Effector memory CD4-positive, alpha-beta T cell (primary cell): ENCODE data around the gene UBR4.

Experiments used
- DNase-seq, 3 donors: peaks; one replicate each; pipeline ENCODE4 v3.0.0-alpha.2; 2020
- H3K27ac ChIP-seq: 2 replicates; pipeline ENCODE4 v1.7.0; 2013; ENCODE audit warnings: mild to moderate bottlenecking, low read length, moderate library complexity; ENCODE audit not compliant: insufficient read depth, poor library complexity, severe bottlenecking
- H3K27me3 ChIP-seq: replicated peaks from 2 replicates; pipeline ENCODE4 v1.7.0; 2013; ENCODE audit warnings: mild to moderate bottlenecking, low read length; ENCODE audit not compliant: insufficient read depth, control insufficient read depth, poor library complexity, severe bottlenecking
- H3K36me3 ChIP-seq: 2 replicates; pipeline ENCODE4 v1.7.0; 2013; ENCODE audit warnings: mild to moderate bottlenecking, low read length, moderate library complexity; ENCODE audit not compliant: control insufficient read depth, insufficient read depth
- H3K4me1 ChIP-seq: 2 replicates; pipeline ENCODE4 v1.7.0; 2013; ENCODE audit warnings: low read length, mild to moderate bottlenecking; ENCODE audit not compliant: control insufficient read depth, insufficient read depth, poor library complexity, severe bottlenecking
- H3K4me3 ChIP-seq: 2 replicates; pipeline ENCODE4 v1.7.0; 2013; ENCODE audit warnings: low read length, low read depth, mild to moderate bottlenecking; ENCODE audit not compliant: insufficient read depth, poor library complexity, severe bottlenecking
- H3K9me3 ChIP-seq: 2 replicates; pipeline ENCODE4 v1.7.0; 2013; ENCODE audit warnings: mild to moderate bottlenecking, low read length, moderate library complexity; ENCODE audit not compliant: control insufficient read depth

Gene UBR4

DNA sequence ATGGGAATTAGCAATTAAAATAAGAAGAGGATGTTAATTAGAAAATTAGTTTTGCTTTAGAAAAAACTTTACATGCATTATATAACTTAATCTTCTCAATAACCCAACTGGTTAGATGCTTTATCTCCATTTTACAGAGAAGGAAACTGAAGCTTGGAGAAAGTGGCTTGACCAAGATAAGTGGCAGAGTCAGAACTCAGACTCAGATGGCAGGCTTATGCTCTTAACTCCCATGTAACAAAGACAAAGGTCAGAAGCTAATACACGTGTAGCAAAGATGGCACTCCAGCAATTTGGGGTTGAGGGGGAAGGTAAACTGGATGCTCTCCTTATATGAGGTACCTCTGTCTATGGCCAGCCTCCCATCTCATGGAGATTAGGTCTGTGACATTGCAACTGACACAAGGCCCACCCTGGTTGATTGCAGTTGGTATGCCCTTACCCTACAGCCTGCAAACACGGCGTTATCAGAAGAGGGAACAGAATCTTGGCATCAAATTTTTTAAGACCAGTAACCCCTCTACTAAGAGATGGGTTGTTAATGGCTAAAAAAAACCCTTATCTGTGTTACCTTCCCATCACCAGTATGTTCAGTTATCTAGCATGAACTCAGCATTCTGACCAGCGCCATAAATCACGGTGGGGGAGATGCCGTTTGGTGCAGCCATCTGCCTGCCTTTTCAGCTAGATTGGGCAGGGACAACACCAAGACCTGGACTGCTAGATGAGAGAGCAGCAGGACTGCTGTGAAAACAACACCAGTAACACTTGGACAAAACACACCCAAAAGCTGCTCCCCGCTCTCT is 97.0 kb downstream of the UBR4 start:
- H3K4me3 ChIP-seq = no peak overlapping the region
- H3K27ac ChIP-seq = no peak overlapping the region
- no peak for DNase-seq
- no peaks in the 10 kb centered on the region for H3K4me1 ChIP-seq
- H3K36me3 ChIP-seq = peaks cover 99% of the 10 kb centered on the region
- no peaks in the 10 kb centered on the region for H3K27me3 ChIP-seq
- no peaks in the 10 kb centered on the region for H3K9me3 ChIP-seq

DNA sequence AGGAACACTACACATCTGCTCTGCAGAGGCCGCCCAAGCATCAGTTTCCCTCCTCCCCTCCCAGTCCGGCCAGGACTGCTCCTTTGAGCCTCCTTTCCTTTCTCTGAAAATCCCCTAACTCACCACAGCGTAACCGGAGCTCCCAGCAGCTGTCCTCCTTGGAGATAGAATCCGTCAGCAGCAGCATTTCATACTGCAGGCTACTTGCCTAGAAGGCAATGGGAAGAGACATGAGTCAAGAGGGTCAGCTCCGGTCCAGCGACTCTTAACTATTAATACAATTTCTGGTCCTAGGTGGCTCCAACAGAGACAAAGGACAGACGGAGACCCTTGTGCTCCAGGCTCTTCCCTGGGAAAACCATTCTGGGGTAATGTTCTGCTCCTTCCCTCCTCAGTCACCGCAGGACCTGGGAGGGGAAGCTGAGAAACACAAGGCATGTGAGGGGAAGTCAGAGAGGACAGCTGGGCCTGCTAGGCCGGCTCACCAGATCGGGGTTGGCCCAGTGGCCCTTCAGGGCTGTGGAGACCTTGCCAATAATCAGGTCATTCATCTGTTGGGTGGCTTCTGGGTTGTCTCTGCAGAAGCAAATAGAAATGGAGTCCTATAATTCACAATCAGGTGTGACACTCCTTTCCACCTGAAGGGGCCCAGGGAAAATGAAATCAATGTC is 99.7 kb downstream of the UBR4 start:
- Histone ChIP-seq H3K4me1 (no peaks in the 10 kb centered on the region), H3K9me3 (no peaks in the 10 kb centered on the region), H3K27ac (no peak overlapping the region), H3K36me3 (peaks cover 95% of the 10 kb centered on the region), H3K4me3 (no peak overlapping the region), H3K27me3 (no peaks in the 10 kb centered on the region)
- DNase-seq = no peak

DNA sequence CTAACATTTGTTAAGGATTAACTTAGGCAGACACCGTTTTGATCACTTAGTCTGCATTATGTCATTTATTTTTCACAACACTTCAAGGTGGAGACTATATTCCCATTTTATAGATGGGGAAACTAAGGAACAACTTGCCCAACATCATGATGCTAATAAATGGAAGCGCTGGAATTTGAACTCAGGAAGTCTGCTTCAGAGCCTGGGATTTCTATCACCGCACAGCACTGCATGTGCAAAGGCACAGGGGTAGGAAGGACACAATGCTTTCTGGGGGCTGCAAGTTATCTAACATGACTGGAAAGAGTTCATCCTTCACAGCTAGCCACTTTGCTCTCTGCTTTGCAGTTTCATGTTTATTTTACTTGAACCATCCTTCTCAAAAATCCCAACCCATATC is 100.5 kb downstream of the UBR4 start:
- Histone ChIP-seq H3K36me3 (peaks cover 95% of the 10 kb centered on the region), H3K27me3 (no peaks in the 10 kb centered on the region), H3K4me3 (no peak overlapping the region), H3K4me1 (no peaks in the 10 kb centered on the region), H3K9me3 (no peaks in the 10 kb centered on the region), H3K27ac (no peak overlapping the region)
- DNase-seq = no peak

DNA sequence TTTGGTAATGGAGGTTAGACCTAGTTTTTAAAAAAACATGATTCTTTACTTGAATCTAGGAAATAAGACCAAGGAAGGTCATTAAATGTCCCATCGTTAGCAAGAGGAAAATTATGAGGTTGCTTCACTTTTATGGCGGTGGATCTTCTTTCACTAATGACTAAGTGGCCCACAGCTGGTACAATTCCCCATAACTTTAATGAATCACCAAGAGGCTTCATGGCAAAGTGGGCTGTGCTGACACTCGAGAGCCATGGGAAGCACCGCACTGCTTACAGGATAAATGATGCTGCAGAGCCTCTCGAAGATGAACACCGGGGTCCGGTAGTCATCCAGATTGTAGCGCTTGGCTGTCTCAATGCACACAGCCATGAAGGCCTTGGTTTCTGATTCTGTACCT is 108.8 kb downstream of the UBR4 start:
- H3K27ac ChIP-seq = no peak overlapping the region
- no peak for DNase-seq
- H3K9me3 ChIP-seq = no peaks in the 10 kb centered on the region
- no peak overlapping the region for H3K4me3 ChIP-seq
- no peaks in the 10 kb centered on the region for H3K4me1 ChIP-seq
- no peaks in the 10 kb centered on the region for H3K27me3 ChIP-seq
- peaks cover 96% of the 10 kb centered on the region for H3K36me3 ChIP-seq

DNA sequence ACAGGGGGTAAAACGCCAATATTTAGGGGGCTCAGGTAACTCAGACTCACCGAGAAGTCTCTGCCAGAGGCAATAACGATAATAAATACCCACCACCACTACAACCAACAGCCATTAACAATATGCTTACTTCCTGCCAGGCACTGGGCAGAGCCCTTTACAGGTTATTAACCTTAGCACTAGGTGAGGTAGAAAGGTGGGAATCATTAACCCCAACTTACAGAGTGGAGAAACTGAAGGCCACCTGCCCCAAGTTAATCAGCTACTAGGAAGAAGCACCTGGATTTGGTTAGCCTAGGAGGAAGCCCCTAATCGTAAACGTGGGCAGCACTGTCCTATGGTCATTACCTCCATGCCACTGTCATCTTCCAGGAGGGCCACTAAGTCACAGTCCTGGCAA is 110.0 kb downstream of the UBR4 start:
- Histone ChIP-seq H3K27me3 (no peaks in the 10 kb centered on the region), H3K9me3 (no peaks in the 10 kb centered on the region), H3K27ac (no peak overlapping the region), H3K36me3 (peaks cover 96% of the 10 kb centered on the region), H3K4me1 (no peaks in the 10 kb centered on the region), H3K4me3 (no peak overlapping the region)
- DNase-seq = no peak

DNA sequence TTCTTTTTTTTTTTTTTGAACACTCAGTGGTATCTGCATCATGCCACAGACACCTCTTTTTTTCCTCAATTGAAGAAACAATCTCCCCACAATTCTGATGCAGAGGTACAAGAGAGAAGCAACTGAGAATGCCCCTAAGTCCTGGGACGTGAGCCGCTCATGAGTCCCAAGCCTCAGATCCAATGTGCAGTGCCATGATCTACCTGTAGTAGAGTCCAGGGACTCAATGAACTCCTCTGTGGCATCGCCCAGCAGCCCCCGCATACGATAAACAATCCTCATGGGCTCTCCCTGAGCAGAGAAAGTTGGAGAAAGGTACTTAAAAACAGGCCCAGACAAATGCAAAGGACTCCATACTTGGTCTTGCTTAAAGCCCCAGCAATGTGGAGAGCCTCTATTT is 113.1 kb downstream of the UBR4 start:
- Histone ChIP-seq H3K4me1 (no peaks in the 10 kb centered on the region), H3K9me3 (no peaks in the 10 kb centered on the region), H3K36me3 (peaks cover 100% of the 10 kb centered on the region), H3K27ac (no peak overlapping the region), H3K4me3 (no peak overlapping the region), H3K27me3 (no peaks in the 10 kb centered on the region)
- DNase-seq = no peak

DNA sequence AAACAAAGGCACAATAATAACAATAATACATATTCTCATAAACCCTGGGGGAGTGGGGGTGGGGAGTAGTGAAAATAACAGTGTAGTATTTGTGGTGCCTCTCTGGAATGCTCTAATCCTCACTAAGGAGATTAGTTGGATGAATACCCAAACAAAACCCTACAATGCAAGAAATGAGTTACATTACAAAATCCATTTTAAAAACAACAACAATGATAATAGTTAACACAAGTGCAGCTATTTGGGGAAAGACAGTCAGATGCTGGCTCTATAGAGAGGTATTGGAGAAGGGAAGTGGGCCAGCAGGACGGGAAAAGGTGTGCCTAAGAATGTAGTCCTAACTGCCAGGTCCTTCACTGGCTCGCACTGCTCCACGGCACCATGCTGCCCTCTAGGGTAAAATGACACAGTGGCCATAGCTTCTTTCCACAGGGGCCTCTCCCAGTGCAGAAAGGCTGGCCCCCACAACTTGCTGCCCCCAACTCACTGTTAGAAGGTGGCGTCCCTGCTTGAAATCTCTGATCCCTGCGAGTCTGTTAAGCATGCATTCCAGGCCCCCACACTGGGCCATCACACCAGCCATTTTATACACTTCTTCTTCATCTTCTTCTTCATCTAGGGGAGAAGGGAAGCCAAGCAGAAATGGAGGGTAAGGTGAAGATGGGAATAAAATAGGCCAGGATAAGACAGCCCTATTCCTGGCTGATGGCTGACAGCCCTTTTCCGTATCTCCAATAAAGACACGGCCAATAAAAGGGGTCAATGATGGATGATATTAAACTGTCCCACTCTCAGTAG is 113.8 kb downstream of the UBR4 start:
- H3K4me1 ChIP-seq = no peaks in the 10 kb centered on the region
- DNase-seq = no peak
- H3K36me3 ChIP-seq = peaks cover 98% of the 10 kb centered on the region
- no peaks in the 10 kb centered on the region for H3K9me3 ChIP-seq
- no peaks in the 10 kb centered on the region for H3K27me3 ChIP-seq
- H3K4me3 ChIP-seq = no peak overlapping the region
- no peak overlapping the region for H3K27ac ChIP-seq

DNA sequence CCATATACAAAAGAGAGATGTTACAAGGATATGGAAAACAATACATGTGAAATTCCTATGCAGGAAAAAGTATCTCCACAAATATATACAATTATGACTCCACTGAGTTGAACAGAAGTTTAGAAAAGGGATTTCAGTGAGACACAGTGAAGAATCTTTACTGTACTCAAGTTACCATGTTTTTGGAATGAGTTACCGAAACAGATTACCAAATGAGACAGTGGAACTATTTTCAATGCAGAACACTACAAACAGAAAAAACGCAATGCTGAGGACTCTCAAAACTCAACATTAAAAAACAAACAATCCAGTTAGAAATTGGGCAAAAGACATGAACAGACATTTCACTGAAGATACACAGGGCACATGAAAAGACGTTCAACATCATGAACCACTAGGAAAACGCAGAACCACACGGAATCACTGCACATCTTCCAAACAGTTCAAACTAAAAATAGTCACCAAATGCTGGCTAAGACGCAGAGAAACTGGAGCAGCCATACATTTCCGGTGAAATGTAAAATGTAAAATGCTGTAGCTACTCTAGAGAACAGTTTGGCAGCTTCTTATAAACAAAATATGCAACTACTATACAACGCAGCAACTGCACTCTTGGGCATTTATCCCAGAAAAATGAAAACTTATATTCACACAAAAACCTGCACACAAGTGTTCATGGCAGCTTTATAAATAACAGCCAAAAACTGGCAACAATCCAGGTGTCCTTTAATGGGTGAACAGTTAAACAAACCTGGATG is 118.7 kb downstream of the UBR4 start:
- DNase-seq = no peak
- H3K27me3 ChIP-seq = no peaks in the 10 kb centered on the region
- no peak overlapping the region for H3K4me3 ChIP-seq
- no peak overlapping the region for H3K27ac ChIP-seq
- no peaks in the 10 kb centered on the region for H3K9me3 ChIP-seq
- H3K4me1 ChIP-seq = no peaks in the 10 kb centered on the region
- peaks cover 97% of the 10 kb centered on the region for H3K36me3 ChIP-seq

DNA sequence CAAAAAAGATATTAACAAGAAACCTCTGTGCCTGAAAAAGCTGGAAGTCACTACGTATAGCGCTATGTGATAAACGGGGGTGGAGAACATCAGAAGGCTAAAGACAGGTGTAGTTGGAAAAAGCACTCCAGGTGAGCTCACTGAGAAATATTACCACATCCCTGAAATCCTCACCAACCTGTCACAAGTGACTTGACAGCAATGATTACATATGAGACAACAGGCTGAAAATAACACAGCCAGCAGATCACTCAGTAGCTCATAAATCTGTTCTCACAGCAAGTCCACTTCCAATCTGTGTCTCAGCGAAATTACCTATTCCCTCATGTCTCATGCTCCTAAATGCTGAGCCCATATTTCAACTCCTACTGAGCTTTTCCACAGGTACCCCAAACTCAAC is 120.5 kb downstream of the UBR4 start:
- no peak for DNase-seq
- Histone ChIP-seq H3K27ac (no peak overlapping the region), H3K36me3 (peaks cover 94% of the 10 kb centered on the region), H3K4me1 (no peaks in the 10 kb centered on the region), H3K9me3 (no peaks in the 10 kb centered on the region), H3K27me3 (no peaks in the 10 kb centered on the region), H3K4me3 (no peak overlapping the region)
